GM12872 (cell line): ENCODE results near the gene PTPN11.

Experiments used
- CTCF ChIP-seq: IDR thresholded peaks from 3 replicates; pipeline ENCODE4 v1.5.1; 2011; ENCODE audit warnings: low read depth, mild to moderate bottlenecking, low read length, moderate library complexity; ENCODE audit not compliant: insufficient read depth

The PTPN11 gene

DNA sequence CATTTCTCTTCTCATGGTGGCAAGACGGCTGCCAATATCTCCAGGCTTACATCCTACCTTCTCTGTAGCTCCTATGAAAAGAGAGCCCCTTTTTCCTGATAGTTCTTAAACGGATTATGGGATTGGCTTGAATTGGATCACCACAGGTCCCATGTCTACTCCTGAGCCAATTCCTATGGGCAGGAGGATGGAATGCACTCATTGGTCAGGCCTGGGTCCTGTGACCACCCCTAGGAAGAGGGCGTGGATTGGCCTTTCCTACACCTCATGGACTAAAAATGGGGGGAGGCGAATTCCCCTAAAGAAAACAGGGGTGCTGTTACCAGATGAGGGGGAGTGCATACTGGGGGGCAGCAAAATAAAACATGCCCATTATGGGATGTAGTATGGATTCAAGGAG lies 108.8 kb downstream of the PTPN11 start:
- TF ChIP-seq CTCF = no peak

DNA sequence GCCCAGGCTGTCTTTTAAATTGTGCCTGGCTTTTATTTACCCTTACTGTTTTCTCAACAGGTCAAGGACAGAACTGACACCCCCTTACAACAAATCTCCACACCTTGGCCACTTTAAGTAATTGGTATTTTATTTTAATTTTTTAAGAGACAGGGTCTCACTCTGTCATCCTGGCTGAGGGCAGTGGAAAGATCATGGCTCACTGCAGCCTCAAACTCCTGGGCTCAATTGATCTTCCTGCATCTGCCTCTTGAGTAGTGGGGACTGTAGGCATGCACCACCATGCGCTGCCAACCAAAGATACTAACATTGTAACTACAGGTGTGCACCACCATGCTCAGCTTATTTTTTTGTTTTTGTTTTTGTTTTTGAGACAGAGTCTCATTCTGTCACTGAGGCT lies 109.8 kb downstream of the PTPN11 start:
- TF ChIP-seq CTCF = no peak

DNA sequence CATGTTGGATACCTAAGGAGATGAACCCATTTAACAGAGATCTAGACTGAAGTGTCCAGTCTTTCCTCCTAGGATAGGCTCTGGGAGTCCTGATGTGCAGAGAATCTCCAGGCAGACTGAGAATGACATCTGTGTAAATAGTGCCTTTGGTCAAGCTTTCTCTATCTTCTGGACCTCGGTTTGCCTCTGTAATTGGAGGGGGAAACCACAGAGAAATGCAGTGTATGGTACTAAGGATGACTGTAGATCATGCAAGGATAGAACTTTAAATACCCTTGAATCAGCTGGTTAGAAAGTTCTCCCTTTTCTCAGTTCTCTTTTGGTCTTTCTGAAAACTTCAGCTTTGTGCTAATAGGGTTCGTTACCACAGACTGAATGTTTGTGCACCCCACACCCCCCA lies 112.2 kb downstream of the PTPN11 start:
- no peak for TF ChIP-seq CTCF

- TF ChIP-seq CTCF = no peak
Measured at GRCh38 chr12:112532106-112532505, 113.4 kb downstream of the PTPN11 start.

DNA sequence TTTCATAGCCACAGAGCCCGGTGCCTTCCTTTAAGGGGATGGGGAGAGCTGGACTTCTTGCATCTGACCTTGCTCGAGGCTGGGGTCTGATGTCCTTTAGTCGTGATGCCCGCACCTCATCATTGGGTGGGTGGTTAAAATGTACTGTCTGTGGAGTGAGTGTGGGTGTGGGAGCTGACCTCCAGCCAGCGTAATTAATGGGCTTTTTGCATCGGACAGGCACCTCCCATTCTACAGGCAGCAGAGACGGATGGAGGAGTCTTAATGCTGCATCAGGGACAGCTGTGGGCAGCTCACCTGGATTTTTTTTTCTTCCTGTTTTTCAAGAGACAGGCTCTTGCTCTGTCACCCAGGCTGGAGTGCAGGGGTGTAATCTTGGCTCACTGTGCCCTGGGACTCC lies 114.8 kb downstream of the PTPN11 start:
- TF ChIP-seq CTCF = no peak

GRCh38 chr12:112535017-112535416 lies 116.3 kb downstream of the PTPN11 start:
- TF ChIP-seq CTCF = no peak

- TF ChIP-seq CTCF = no peak
Measured at GRCh38 chr12:112535637-112536366, 117.1 kb downstream of the PTPN11 start.

DNA sequence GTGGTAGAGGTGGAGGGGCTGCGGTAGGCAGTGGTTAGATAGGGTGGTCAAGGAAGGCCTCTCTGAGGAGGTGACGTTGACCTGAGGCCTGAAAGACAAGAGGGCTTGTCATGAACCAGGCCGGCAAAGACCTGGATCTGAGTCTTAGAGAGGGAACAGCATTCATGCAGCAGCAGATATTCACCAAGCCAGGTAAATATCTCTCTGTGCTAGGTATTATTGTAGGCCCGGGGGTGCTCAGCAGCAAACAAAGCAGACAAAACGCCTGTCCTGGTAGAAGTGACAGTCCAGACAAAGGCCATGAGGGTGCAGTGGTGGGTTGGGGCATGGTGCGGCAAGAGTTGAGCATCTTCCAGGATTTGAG lies 117.6 kb downstream of the PTPN11 start:
- no peak for TF ChIP-seq CTCF
